HG03571 (cell line): ENCODE results near the gene IGFL1.
"Not testable (repeated sequence)": the region's sequence is repeated elsewhere in the genome, so short reads cannot be mapped to it uniquely, and the experiment has no call there.

Experiments
- ATAC-seq: cut with Tn5 transposase; IDR thresholded peaks from one replicate; pipeline ENCODE4 v1.9.1; 2021; ENCODE audit not compliant: unreplicated experiment

Gene IGFL1

DNA sequence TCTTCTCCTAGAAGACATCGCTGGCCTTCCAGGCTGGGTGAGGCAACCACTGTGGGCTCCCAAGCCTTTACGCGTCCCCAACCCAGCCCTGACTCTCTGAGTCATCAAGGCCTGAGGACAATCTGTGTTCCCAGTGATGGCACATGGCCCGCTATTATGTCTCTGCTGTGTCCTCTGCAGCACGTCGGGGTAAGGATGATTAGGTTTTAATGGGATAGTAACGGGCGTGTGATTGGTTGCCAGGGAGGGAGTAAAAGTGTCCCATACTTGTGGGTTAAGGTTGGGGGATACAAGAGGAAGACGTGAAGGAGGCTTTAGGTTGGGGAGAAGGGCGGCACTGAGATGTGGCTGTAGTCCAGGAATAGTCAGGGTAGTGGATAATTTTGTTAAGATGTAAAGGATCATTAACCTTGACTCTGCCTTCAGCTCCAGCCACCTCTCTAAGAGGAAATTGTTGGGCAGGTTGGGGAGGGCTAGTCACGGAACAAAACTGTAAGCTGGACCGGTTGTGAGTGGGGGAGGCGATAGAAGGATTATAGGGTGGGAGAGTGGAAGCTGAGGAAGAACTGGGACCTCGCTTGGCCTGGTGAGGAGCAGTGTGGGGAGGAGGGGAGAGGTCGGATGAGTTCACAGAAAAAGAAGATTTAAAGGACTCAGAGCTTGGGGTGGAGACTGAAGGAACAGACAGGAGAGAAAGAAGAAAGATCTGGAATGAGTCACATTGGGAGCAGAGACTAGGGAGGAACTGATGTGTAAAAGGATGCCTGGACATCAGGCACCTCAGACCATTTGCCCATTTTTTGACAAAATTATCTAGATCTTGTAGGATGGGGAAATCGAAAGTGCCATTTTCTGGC is 27.9 kb upstream of the IGFL1 start:
- no peak for ATAC-seq

DNA sequence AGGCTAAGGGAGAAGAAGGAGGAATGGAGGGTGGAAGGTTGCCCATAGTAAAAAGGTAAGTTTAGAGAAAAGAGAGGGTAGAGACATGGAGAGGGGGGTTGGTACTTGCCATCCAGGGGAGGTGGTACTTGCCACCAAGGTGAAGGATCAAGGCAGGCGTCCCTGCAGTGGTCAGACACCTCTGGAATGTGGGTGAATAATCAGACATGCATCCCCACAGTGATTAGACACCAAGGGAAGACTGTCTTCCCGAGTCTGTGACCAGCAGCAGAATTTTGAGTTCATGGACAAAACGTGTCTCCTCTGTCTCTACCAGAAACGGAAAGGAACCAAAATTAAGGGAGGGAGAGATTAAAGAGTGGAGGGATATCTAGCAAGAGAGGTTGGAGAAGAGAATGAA is 27.1 kb upstream of the IGFL1 start:
- ATAC-seq: no peak

DNA sequence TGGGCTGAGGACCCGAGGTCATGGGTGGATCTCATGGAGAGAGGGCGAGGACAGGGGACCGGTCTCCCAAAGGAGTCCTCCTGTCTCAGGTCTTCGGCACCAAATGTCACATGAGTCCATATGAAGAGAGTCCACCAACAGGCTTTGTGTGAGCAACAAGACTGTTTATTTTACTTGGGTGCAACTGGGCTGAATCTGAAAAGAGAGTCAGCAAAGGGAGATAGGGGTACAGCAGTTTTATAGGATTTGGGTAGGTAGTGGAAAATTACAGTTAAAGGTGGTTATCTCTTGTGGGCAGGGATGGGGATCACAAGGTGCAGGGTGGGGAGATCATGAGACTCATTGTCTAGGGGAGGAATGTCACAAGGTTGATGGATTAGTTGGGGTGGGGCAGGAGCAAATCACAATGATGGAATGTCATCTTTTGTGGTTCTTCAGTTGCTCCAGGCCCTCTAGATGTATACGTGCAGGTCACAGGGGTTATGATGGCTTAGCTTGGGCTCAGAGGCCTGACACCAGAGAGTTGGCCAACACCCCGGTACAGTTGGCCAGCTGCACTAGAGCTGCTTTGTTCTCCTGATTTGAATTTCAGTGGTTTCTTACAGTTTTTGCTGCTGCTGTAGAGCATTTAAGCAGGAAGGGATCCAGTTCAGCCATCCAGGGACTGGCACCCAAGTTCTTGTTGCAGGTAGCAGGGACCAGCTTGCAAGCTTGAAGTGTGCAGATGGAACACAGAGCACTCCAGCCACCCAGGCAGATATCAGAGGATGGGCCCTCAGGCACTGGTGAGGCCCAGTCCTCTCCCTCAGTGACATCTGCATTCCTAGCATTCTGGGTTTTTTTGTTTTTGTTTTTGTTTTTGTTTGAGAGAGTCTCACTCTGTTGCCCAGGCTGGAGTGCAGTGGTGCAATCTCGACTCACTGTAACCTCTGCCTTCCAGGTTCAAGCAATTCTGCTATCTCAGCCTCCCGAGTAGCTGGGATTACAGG is 26.4 kb upstream of the IGFL1 start:
- ATAC-seq: no peak

DNA sequence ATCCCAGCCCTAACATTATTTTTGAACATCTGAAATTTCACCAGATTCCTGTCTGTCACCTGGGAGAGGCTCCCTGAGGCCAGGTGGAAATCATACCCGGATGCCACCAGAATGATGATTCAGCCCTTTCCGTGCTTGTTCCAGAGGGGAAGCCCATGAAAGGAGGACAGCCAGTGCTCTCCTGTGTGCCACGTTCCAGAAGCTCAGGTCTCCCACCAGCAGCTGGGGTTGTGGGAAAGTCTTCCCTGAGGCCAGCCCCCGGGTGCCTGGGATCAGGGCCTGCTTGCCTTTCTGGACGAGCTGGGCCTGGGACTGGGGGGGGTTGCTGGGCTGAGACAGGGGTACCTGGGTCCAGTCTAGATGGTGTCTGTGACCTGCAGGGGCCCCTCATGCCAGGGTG is 25.5 kb upstream of the IGFL1 start:
- no peak for ATAC-seq

DNA sequence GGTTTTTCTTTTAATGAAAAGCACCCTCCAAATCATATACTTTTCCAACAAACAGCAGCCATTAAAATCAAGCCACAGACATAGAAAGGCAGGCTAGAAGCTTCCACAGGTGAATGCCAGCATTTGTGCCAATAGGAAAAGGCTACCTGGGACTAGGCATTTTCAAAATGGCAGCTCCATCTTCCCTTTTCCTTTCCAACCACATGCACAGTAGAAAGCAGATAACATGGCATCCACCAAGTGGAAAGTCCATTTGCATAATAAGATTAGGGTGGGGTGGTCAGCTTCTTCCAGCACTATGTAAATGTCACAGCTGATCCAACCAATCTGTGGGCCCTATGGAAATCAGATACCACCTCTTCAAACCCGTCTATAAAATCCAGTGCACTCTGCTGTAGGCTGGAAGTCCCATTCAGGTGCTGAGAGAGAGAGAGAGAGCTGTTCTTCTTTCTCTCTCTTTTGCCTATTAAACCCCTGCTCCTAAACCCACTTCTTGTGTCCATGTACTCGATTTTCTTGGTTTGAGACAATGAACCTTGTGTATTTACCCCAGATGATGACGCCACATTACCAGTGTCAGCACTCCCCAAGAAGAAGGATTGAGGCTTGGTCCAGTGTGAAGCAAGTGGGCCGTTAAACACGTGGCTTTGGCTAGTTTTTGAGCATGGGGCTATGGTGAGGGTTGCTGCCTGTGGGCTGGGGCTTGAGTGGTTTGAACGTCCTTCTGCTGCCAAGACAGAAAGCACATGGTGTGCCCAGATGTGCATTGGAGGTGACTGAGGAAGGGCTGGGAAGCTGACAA is 24.2 kb upstream of the IGFL1 start:
- no peak for ATAC-seq

DNA sequence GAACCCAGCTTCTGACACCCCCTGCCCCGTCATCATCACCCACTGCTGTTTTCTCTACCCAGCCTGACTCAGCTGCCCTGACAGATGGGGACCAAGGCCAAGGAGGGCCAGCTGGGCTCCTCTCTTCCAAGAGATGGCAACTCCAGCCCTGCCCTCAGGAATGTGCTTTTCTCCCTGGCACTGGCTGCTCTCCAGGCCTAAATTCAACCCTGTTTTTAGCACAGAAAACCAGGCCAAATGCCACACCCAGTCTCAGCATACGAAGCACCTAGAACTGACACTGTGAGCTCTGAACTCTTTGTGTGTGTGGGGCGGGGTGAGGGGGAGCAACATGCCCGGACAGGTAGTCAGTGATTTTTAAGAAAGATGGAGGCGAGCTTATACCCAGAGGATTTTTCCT is 23.4 kb upstream of the IGFL1 start:
- no peak for ATAC-seq

DNA sequence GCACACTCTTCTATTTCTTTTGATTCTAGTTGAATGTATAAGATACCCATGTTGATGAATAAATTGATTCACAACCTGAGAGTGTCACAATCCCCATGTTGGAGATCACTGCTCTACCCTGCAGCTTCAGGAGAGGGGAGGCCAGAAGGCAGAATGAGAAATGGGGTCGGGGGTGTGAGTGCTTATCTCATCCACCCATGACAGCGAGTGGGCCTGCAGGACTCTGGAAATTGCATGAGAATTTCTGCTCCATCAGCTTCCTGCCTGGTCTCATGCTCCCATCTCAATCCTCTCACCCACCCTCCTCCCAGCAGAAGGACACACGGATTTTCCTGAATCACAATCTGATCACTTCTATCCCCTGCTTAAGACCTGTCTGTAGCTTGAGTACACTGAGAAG is 22.9 kb upstream of the IGFL1 start:
- ATAC-seq: no peak

DNA sequence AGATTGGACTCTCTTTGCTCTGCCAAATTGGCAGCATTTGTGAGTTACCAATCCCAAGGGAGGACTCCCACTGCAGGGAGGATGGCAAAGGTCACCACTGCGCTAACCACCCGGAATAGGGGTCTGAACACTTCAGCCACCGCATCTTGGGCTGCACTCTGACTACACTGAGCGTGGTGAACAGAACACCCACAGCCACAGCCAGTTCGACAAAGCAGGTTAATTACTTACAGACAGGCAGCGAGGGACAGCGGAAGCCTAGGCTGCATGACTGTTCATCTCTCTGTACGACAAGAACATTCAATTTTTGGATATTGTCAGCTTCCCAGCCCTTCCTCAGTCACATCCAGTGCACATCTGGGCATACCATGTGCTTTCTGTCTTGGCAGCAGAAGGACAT is 21.7 kb upstream of the IGFL1 start:
- ATAC-seq: not testable (repeated sequence)

DNA sequence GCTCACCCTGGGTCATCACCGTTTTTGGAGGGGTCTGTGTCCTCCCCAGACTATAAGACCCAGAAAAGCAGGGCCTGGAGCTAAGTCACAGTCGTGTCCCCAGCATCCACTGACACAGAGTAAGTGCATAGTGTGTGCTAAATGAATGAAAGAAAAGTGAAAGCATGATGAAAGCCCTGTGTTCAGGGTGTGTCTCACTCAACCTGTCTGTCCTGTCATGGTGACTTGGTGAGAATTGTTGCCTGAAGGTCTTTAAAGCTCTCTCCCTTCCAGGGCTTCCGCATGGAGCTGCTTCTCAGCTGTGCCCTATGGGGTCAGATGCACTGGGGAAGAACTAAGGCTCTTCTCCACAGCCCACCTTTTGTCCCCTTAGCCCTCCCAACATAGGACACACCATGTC is 20.5 kb upstream of the IGFL1 start:
- no peak for ATAC-seq

DNA sequence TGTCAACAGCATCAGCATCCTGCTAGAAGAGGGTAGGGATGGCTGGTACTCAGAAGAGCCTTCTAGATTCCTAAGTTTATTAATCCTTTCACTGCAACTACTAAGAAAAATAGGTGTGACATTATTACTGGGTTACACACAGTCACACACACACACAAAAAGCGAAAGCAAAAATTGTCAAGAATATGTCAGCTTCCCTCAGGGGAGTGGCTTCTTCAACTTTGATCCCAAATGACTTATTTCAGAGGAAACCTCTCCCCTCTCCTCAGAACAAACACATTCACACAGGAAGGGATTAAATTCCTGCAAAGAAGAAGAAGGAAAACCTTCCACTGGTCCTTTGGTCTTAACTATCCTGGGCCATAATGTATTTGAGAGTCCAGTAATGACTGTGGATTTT is 20.1 kb upstream of the IGFL1 start:
- ATAC-seq: no peak

DNA sequence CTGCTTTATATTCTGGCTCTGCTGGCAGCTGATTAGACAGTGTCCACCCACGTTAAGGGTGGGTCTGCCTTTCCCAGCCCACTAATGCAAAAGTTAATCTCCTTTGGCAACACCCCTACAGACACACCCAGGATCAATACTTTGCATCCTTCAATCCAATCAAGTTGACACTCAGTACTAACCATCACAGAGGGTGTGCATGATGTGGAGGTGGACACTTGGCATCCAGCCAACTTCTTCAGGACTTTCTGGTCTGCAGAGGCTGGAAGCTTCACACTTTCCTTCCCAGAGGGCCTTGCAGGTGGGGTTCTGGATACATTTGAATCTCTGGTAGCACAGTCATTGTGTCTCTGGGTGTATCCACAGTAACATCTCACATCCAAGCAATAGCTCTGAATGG is 18.9 kb upstream of the IGFL1 start:
- no peak for ATAC-seq

DNA sequence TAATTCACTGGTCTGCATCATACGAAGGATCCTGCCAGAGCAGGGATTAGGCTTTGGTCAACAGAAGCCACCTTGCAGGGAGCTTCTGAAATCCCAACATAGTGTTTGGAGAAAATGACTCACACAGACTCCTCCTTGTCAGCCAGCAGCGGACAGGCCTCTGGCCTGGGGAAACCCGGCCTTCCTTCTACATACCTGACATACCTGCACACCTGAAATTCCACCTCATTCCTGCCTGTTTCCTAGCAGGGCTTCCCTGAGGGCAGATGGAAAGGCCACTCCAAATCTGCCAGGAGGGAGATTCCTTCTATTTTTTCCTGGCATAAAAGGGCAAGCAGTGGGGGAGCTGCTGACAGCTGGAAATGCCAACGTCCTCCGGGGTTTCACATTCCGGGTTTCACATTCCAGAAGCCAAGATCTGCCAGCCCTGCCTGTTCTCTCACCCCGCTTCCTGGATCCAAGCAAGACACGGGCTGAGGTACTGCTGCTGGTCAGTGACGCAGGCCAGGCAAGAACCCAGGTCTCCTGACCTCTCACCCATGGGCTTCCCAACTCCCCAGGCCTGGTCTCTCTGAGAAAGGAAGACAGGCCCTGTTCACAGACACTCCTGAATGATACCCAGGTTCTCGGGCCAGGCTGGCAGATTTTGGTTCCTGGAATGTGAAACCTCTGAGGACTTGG is 18.2 kb upstream of the IGFL1 start:
- no peak for ATAC-seq

DNA sequence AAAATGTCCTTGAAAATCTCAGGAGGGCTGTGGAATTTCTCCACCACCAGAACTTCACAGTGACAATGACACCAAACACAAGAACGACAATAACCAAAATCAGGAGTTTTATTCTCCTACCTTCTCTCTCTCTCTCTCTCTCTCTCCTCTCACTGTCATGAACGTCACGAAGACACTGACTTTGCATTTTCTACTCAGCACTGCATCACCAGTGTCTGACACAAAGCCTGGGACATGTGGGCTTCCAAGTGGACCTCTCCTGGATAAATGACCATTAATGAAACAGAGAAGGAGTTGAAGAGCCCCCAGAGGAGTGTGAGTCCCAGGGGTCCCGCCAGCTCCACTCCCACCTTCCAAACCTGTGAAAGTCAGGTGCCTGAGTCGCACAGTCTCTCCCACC is 16.9 kb upstream of the IGFL1 start:
- not testable (repeated sequence) for ATAC-seq

DNA sequence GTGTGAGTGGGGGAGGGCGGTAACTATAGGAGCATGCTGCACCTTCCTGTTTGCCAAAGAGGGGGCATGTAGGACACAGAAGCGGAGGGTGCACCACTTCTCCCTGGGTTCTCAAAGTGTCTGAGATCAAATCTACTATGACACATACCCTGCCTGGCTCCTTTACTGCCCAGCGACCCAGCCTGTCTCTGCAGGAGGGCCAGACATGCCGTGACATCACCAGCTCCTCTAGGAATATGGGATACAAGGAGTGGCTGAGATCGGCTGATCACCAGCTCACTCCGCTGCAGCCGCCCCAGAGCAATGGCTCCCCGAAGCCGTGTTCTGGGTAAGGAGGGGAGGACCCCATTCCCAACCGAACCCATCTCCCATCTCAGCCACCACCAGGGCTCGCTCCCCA is 16.4 kb upstream of the IGFL1 start:
- ATAC-seq: no peak

DNA sequence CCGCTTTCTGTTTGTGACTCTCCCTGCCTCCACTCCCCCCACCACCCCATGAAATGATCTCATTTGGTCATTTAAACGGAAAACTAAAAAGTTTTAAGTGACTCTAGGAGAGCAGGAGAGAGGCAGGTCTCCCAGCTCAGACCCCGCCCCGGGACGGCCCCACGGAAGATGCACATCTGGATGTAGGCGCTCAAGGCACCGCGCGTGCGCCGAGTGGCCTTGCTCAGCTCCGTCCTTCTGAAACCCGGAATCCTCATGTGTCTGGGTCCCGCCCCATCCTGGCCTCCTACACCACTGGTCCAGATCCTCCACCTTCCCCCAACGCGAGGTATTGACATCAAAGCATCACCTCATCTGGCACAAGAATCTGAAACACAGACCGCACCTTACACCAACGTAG is 15.7 kb upstream of the IGFL1 start:
- ATAC-seq: no peak

DNA sequence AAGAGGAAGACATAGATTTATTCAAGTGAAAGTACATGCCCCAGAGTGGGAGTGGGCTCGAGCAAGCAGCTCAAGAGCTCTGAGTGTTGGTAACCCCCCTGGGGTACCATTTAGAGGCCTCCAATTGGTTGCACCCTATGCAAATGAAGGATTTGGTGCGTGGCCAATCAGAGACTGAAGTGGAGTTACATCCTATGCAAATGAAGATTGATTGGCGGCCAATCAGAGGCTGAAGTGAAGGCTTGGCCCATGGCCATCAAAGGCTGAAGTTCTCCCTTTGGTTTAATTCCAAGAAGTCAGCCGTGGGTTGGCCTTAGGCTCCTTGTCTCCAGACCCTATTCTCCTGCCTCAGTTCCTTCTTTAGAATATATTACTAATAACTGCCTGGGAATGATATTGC is 12.9 kb upstream of the IGFL1 start:
- no peak for ATAC-seq

DNA sequence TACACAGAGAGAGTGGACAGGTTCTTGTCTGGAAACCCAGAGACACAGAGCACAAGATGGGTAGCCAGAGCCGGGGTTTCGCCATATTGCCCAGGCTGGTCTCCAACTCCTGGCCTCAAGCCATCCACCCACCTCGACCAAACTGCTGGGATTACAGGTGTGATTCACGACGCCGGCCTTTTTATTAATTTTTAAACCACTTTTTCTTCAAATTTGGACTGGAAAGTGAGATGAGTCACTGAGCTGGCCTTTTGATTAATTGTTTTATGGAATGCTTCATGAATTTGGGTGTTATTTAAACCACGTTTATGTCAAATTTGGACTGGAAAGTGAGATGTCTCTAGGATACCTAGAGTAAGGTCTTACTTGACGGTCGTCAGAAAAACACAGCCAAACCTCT is 12.1 kb upstream of the IGFL1 start:
- ATAC-seq: no peak

DNA sequence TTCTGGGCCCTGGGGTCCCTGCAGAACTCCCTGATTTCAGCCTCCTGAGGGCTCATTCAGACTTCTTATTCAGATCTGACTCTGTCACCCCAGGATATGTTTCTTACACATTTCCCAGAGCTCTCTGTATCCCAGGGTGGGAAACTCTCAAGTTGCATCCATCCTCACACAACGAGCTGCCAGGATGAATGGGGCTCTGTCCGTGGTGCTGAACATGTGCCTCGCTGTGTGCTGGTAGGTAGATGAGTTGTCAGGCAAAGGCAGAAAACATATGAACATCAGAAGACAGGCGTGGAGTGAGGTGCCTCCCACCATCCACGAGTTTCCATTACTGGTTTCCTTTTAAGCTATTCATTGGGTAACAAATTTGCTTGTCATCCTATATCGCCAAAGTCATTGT is 11.4 kb upstream of the IGFL1 start:
- no peak for ATAC-seq

DNA sequence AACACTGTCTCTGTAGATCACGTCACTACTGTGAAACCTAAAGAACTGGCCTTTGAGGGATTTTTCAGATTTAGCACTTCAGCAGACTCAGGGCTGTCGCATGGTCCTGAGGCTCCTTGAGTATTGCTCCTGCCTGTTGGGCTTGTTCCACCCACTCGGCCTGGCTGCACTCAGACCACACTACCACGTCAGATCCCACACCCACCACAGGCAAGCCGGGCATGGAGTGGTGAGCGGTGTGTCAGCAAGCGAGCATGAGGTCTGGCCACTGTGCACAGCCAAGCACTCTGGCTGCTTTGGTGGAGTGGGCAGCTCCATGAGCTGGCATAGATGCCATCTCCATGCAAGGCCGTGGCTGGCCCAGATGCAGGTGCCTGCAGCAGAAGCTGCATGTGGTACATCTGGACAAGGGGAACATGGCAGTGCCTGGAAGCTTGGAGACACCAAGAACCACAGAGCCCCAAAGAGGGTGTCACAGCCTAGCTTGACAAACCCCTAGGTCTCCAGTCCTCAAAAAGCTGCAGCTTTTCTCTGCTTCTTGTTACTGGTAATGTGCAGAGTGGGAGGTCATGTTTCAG is 9.4 kb upstream of the IGFL1 start:
- ATAC-seq: no peak

DNA sequence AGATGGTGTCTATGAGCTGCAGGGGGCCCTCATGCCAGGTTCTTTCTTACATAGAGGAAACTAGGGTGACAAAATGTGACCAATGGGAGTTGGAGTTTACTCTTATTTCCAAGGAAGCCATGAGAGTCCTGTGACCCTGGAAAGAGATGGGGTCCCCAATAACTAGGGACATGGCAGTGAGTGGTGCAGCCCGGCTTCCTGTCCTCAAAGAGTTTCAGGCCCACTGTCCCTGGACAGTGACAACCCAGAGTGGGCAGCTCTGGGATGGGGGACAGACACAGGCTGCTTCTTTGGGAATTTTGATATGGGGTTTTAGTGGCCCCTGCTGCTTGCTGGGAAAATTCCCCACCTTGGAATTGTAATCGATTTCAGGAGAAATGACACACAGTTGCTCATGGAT is 8.4 kb upstream of the IGFL1 start:
- ATAC-seq: no peak
